HG03039 (cell line): ENCODE results near the gene EEFSEC.

Experiments
- ATAC-seq: cut with Tn5 transposase; IDR thresholded peaks from one replicate; pipeline ENCODE4 v1.9.1; 2021; ENCODE audit warnings: mild to moderate bottlenecking, moderate library complexity; ENCODE audit not compliant: unreplicated experiment

Gene EEFSEC

GRCh38 chr3:128435058-128435457, 281.8 kb downstream of the EEFSEC start:
- no peak for ATAC-seq

GRCh38 chr3:128435561-128435960, 282.3 kb downstream of the EEFSEC start:
- no peak for ATAC-seq

GRCh38 chr3:128436214-128436613, 282.9 kb downstream of the EEFSEC start:
- ATAC-seq = no peak

- no peak for ATAC-seq
Observed at GRCh38 chr3:128438488-128439072, 285.3 kb downstream of the EEFSEC start.

GRCh38 chr3:128439226-128439625, 285.9 kb downstream of the EEFSEC start:
- no peak for ATAC-seq

GRCh38 chr3:128442070-128442469, 288.8 kb downstream of the EEFSEC start:
- no peak for ATAC-seq

GRCh38 chr3:128442949-128443348, 289.7 kb downstream of the EEFSEC start:
- no peak for ATAC-seq

GRCh38 chr3:128443771-128444170, 290.5 kb downstream of the EEFSEC start:
- no peak for ATAC-seq

- no peak for ATAC-seq
Observed at GRCh38 chr3:128445357-128445756, 292.1 kb downstream of the EEFSEC start.

- ATAC-seq = no peak
Observed at GRCh38 chr3:128446821-128447220, 293.5 kb downstream of the EEFSEC start.

GRCh38 chr3:128447561-128448013, 294.3 kb downstream of the EEFSEC start:
- ATAC-seq = peak; percentile 58

- ATAC-seq = no peak
Observed at GRCh38 chr3:128448491-128448890, 295.2 kb downstream of the EEFSEC start.

GRCh38 chr3:128449111-128449638, 295.9 kb downstream of the EEFSEC start:
- no peak for ATAC-seq

GRCh38 chr3:128452120-128452519, 298.8 kb downstream of the EEFSEC start:
- ATAC-seq = no peak

GRCh38 chr3:128452678-128453275, 299.5 kb downstream of the EEFSEC start:
- no peak for ATAC-seq

GRCh38 chr3:128453501-128454309, 300.4 kb downstream of the EEFSEC start:
- no peak for ATAC-seq

- ATAC-seq = no peak
Observed at GRCh38 chr3:128454310-128454618, 301.0 kb downstream of the EEFSEC start.

GRCh38 chr3:128455116-128455515, 301.8 kb downstream of the EEFSEC start:
- no peak for ATAC-seq

GRCh38 chr3:128455786-128456748, 302.8 kb downstream of the EEFSEC start:
- ATAC-seq = no peak

- no peak for ATAC-seq
Observed at GRCh38 chr3:128456776-128457715, 303.8 kb downstream of the EEFSEC start.
